Calu3 (cell line): ENCODE measurements around the gene CLEC4E. TPM values are rescaled to one million over a fixed set of nuclear protein-coding genes. Genes with fewer than 3 reads are reported as not detected.

ENCODE experiments used
- BruUV-seq: library from RNA; stranded (reverse); fragments of 400-500 nt; replicated peaks from 2 replicates; lab custom pipeline; 2021; lab: Mats Ljungman, UMichigan
- CTCF ChIA-PET: fragments of 300-600 bp; sonication (Branson Sonifier 250); formaldehyde crosslinking; loops from one replicate; lab custom pipeline; 2022; ENCODE audit warnings: antibody characterized with exemption; lab: Charles Lee
- DNase-seq: peaks from one replicate; pipeline ENCODE4 v3.0.0; 2022
- H3K27ac Mint-ChIP-seq: one replicate; pipeline ENCODE4 v1.8.0; 2022; ENCODE audit warnings: mixed read lengths; ENCODE audit not compliant: unreplicated experiment
- H3K27me3 Mint-ChIP-seq: one replicate; pipeline ENCODE4 v1.8.0; 2022; ENCODE audit warnings: mixed read lengths; ENCODE audit not compliant: unreplicated experiment
- H3K36me3 Mint-ChIP-seq: one replicate; pipeline ENCODE4 v1.8.0; 2022; ENCODE audit warnings: mild to moderate bottlenecking, moderate library complexity, mixed read lengths; ENCODE audit not compliant: insufficient read depth, unreplicated experiment
- H3K4me1 Mint-ChIP-seq: one replicate; pipeline ENCODE4 v1.8.0; 2022; ENCODE audit warnings: mild to moderate bottlenecking, low read depth, mixed read lengths; ENCODE audit not compliant: unreplicated experiment
- H3K4me3 Mint-ChIP-seq: one replicate; pipeline ENCODE4 v1.8.0; 2022; ENCODE audit warnings: mild to moderate bottlenecking, low read depth, moderate library complexity, mixed read lengths; ENCODE audit not compliant: unreplicated experiment
- H3K9me3 Mint-ChIP-seq: one replicate; pipeline ENCODE4 v1.8.0; 2022; ENCODE audit warnings: low read depth, mixed read lengths; ENCODE audit not compliant: unreplicated experiment
- CTCF ChIP-seq: fragments of 200-600 bp; IDR thresholded peaks from one replicate; pipeline ENCODE4 v1.8.0; 2022; ENCODE audit warnings: antibody characterized with exemption; ENCODE audit not compliant: unreplicated experiment
- intact Hi-C: fragments of 100-400 bp; cut with micrococcal nuclease; formaldehyde crosslinking; loops from one replicate; pipeline ENCODE4 v1.10.0; 2022; ENCODE audit not compliant: unreplicated experiment
- total RNA-seq: library from RNA; stranded (reverse); gene quantifications from 2 replicates; pipeline ENCODE4 v1.2.3, GENCODE V29; 2022

CLEC4E gene
- total RNA-seq, 1 experiment from 2014 or later: not detected

GRCh38 chr12:8563356-8563755, 22.7 kb upstream of the CLEC4E start:
- Mint-ChIP-seq H3K27ac (no peak overlapping the region), H3K36me3 (no peaks in the 10 kb centered on the region), H3K4me3 (no peak overlapping the region), H3K27me3 (peaks cover 12% of the 10 kb centered on the region), H3K9me3 (no peaks in the 10 kb centered on the region), H3K4me1 (no peaks in the 10 kb centered on the region)
- BruUV-seq: no TSS peak
- CTCF ChIA-PET: no interaction called here
- DNase-seq: no peak
- intact Hi-C loops: no loop called here
- no peak for TF ChIP-seq CTCF

GRCh38 chr12:8562310-8562709, 21.6 kb upstream of the CLEC4E start:
- Mint-ChIP-seq H3K9me3 (no peaks in the 10 kb centered on the region), H3K4me3 (no peak overlapping the region), H3K4me1 (no peaks in the 10 kb centered on the region), H3K27ac (no peak overlapping the region), H3K36me3 (no peaks in the 10 kb centered on the region), H3K27me3 (peaks cover 12% of the 10 kb centered on the region)
- TF ChIP-seq CTCF: no peak
- no peak for DNase-seq
- CTCF ChIA-PET: no interaction called here
- intact Hi-C loops: no loop called here
- no TSS peak for BruUV-seq

GRCh38 chr12:8561011-8561410, 20.3 kb upstream of the CLEC4E start:
- intact Hi-C loops: no loop called here
- CTCF ChIA-PET: no interaction called here
- Mint-ChIP-seq H3K36me3 (no peaks in the 10 kb centered on the region), H3K27me3 (peaks cover 12% of the 10 kb centered on the region), H3K4me3 (no peak overlapping the region), H3K4me1 (no peaks in the 10 kb centered on the region), H3K9me3 (no peaks in the 10 kb centered on the region), H3K27ac (no peak overlapping the region)
- no peak for DNase-seq
- no peak for TF ChIP-seq CTCF
- BruUV-seq: no TSS peak

- H3K4me3 Mint-ChIP-seq: no peak overlapping the region
- BruUV-seq: no TSS peak
- H3K27ac Mint-ChIP-seq: no peak overlapping the region
- no peak for DNase-seq
- no peak for TF ChIP-seq CTCF
- intact Hi-C loops: no loop called here
- peaks cover 12% of the 10 kb centered on the region for H3K27me3 Mint-ChIP-seq
- no peaks in the 10 kb centered on the region for H3K9me3 Mint-ChIP-seq
- H3K4me1 Mint-ChIP-seq: no peaks in the 10 kb centered on the region
- H3K36me3 Mint-ChIP-seq: no peaks in the 10 kb centered on the region
- CTCF ChIA-PET: no interaction called here
Measured at GRCh38 chr12:8559676-8560075, 19.0 kb upstream of the CLEC4E start.
